CD4-positive, alpha-beta T cell (primary cell): Measurements from ENCODE around the gene PRTN3. TPM values are rescaled to one million over a fixed set of nuclear protein-coding genes. Genes with fewer than 3 reads are reported as not detected.

Source experiments
- ATAC-seq: fragments of 200-7000 bp; cut with Tn5 transposase; one replicate; pipeline ENCODE4 v1.10.0; 2022; ENCODE audit warnings: mild to moderate bottlenecking; ENCODE audit not compliant: poor library complexity
- CTCF ChIA-PET: fragments of 350-600 bp; sonication (Branson Sonifier 250); formaldehyde crosslinking; loops from one replicate; lab custom pipeline; 2021; ENCODE audit warnings: antibody characterized with exemption, inconsistent platforms; lab: Charles Lee
- POLR2A ChIA-PET: fragments of 350-600 bp; sonication (Branson Sonifier 250); formaldehyde crosslinking; loops from one replicate; lab custom pipeline; 2021; ENCODE audit warnings: antibody characterized with exemption, inconsistent platforms; lab: Charles Lee
- DNase-seq, 14 experiments: peaks; one replicate each; pipeline ENCODE4 v3.0.0-alpha.2; 2013 to 2020; ENCODE audit warnings: mixed read lengths in 2 of 14
- H3K27ac ChIP-seq, 2 donors: one replicate each; pipeline versions ENCODE4 v1.5.1 to v1.7.0; 2013; ENCODE audit warnings: low read length in 2 of 2, low read depth in 1 of 2, mild to moderate bottlenecking in 1 of 2
- H3K27me3 ChIP-seq, 2 experiments: 1 replicate in 1 of 2; 2 replicates in 1 of 2; pipeline versions ENCODE4 v1.6.1 to v1.7.0; 2013; ENCODE audit warnings: low read length in 2 of 2, control low read depth in 1 of 2, mild to moderate bottlenecking in 1 of 2, moderate library complexity in 1 of 2; ENCODE audit not compliant: insufficient read depth in 2 of 2, control insufficient read depth in 1 of 2
- H3K36me3 ChIP-seq: one replicate; pipeline ENCODE4 v1.6.1; 2013; ENCODE audit warnings: low read length, control low read depth; ENCODE audit not compliant: insufficient read depth
- H3K4me1 ChIP-seq: one replicate; pipeline ENCODE4 v1.6.1; 2013; ENCODE audit warnings: low read length, control low read depth; ENCODE audit not compliant: insufficient read depth
- H3K4me3 ChIP-seq: one replicate; pipeline ENCODE4 v1.5.1; 2013; ENCODE audit warnings: mild to moderate bottlenecking, low read length, moderate library complexity
- H3K9me3 ChIP-seq, 2 experiments: 1 replicate in 1 of 2; 2 replicates in 1 of 2; pipeline versions ENCODE4 v1.6.1 to v1.7.0; 2013; ENCODE audit warnings: low read length in 2 of 2, mild to moderate bottlenecking in 2 of 2, control low read depth in 1 of 2, moderate library complexity in 1 of 2; ENCODE audit not compliant: control insufficient read depth in 1 of 2, insufficient read depth in 1 of 2
- H3K27ac Mint-ChIP-seq: one replicate; pipeline ENCODE4 v1.8.0; 2020; ENCODE audit warnings: mixed read lengths
- H3K27me3 Mint-ChIP-seq: one replicate; pipeline ENCODE4 v1.8.0; 2021; ENCODE audit warnings: mixed read lengths
- H3K36me3 Mint-ChIP-seq: one replicate; pipeline ENCODE4 v1.8.0; 2021; ENCODE audit warnings: low read depth, mixed read lengths
- H3K4me1 Mint-ChIP-seq: one replicate; pipeline ENCODE4 v1.8.0; 2021; ENCODE audit warnings: low read depth, mixed read lengths
- H3K4me3 Mint-ChIP-seq: one replicate; pipeline ENCODE4 v1.8.0; 2020; ENCODE audit warnings: mild to moderate bottlenecking, mixed read lengths
- H3K9me3 Mint-ChIP-seq: one replicate; pipeline ENCODE4 v1.8.0; 2020; ENCODE audit warnings: mixed read lengths
- CTCF ChIP-seq: fragments of 200-600 bp; IDR thresholded peaks from one replicate; pipeline ENCODE4 v1.8.0; 2022; ENCODE audit warnings: antibody characterized with exemption, mild to moderate bottlenecking
- intact Hi-C, 2 experiments: fragments of 100-400 bp; cut with DNase I in 1 of 2; cut with micrococcal nuclease in 1 of 2; formaldehyde crosslinking; loops; one replicate each; pipeline versions ENCODE4 v1.15.1 to v1.9.0; 2023 to 2025; cut with DNase I, micrococcal nuclease
- total RNA-seq, 174 experiments: library from RNA in 2 of 174; stranded (reverse) in 2 of 174; gene quantifications; one replicate each; pipeline ENCODE4 v1.2.3 and lab custom pipeline; 2021 to 2026

PRTN3 gene
- total RNA-seq, 2 experiments from 2014 or later: not detected

- no peak overlapping the region for H3K27ac Mint-ChIP-seq
- no peak overlapping the region for H3K4me3 Mint-ChIP-seq
- ATAC-seq (no peak), DNase-seq (no peak)
- Histone ChIP-seq H3K27me3 (no peaks in the 10 kb centered on the region), H3K4me3 (no peak overlapping the region), H3K36me3 (peaks cover 86% of the 10 kb centered on the region), H3K27ac (no peak overlapping the region), H3K9me3 (peaks cover 0 to 4% of the 10 kb centered on the region in 2 experiments), H3K4me1 (peaks cover 40% of the 10 kb centered on the region)
- H3K9me3 Mint-ChIP-seq: no peaks in the 10 kb centered on the region
- peaks cover 34% of the 10 kb centered on the region for H3K4me1 Mint-ChIP-seq
- no peak for TF ChIP-seq CTCF
- intact Hi-C loops: no loop called here
- H3K27me3 Mint-ChIP-seq: no peaks in the 10 kb centered on the region
- ChIA-PET CTCF (no interaction called here), POLR2A (no interaction called here)
- peaks cover 57% of the 10 kb centered on the region for H3K36me3 Mint-ChIP-seq
These were observed 34.9 kb upstream of the PRTN3 start for GRCh38 chr19:805600-806550.

GRCh38 chr19:806815-807421 is 33.9 kb upstream of the PRTN3 start:
- no peaks in the 10 kb centered on the region for H3K27me3 ChIP-seq
- H3K27ac ChIP-seq: no peak overlapping the region
- Mint-ChIP-seq H3K27ac (peak overlapping the region; percentile 58), H3K36me3 (peaks cover 61% of the 10 kb centered on the region), H3K4me3 (peak overlapping the region; percentile 52), H3K9me3 (no peaks in the 10 kb centered on the region), H3K27me3 (no peaks in the 10 kb centered on the region), H3K4me1 (peaks cover 25% of the 10 kb centered on the region)
- H3K4me1 ChIP-seq: peaks cover 30% of the 10 kb centered on the region
- H3K4me3 ChIP-seq: no peak overlapping the region
- intact Hi-C loops: no loop called here
- H3K36me3 ChIP-seq: peaks cover 88% of the 10 kb centered on the region
- DNase-seq (no peak), ATAC-seq (no peak)
- no peak for TF ChIP-seq CTCF
- ChIA-PET POLR2A (no interaction called here), CTCF (no interaction called here)
- H3K9me3 ChIP-seq: peaks cover 0 to 9% of the 10 kb centered on the region in 2 experiments

- ATAC-seq (no peak), DNase-seq (no peak)
- no peak overlapping the region for H3K4me3 ChIP-seq
- POLR2A ChIA-PET: no interaction called here
- H3K27ac Mint-ChIP-seq: peak overlapping the region; percentile 58
- intact Hi-C loops: no loop called here
- H3K27me3 ChIP-seq: no peaks in the 10 kb centered on the region
- H3K27me3 Mint-ChIP-seq: no peaks in the 10 kb centered on the region
- H3K27ac ChIP-seq: no peak overlapping the region
- H3K4me3 Mint-ChIP-seq: peak overlapping the region; percentile 52
- H3K4me1 Mint-ChIP-seq: peaks cover 16% of the 10 kb centered on the region
- peaks cover 58% of the 10 kb centered on the region for H3K36me3 Mint-ChIP-seq
- CTCF ChIA-PET: no interaction called here
- no peak for TF ChIP-seq CTCF
- no peaks in the 10 kb centered on the region for H3K9me3 Mint-ChIP-seq
- peaks cover 0 to 11% of the 10 kb centered on the region in 2 experiments for H3K9me3 ChIP-seq
- peaks cover 86% of the 10 kb centered on the region for H3K36me3 ChIP-seq
- peaks cover 21% of the 10 kb centered on the region for H3K4me1 ChIP-seq
These were observed 33.0 kb upstream of the PRTN3 start for GRCh38 chr19:807627-808422.
